H7 (cell line): ENCODE results near the gene FOXO3B. TPM values are rescaled to one million over a fixed set of nuclear protein-coding genes. Genes with fewer than 3 reads are reported as not detected.
A peak's percentile ranks its signal among the peaks of the same experiment; 100 is the strongest.
"Not testable (repeated sequence)": the region's sequence is repeated elsewhere in the genome, so short reads cannot be mapped to it uniquely, and the experiment has no call there.

Experiments
- DNase-seq: peaks from one replicate; pipeline ENCODE4 v3.0.0; 2012
- H3K27me3 ChIP-seq: 2 replicates; pipeline ENCODE4 v1.6.0; 2011; ENCODE audit warnings: mild to moderate bottlenecking, low read length; ENCODE audit not compliant: control insufficient read depth, insufficient read depth
- H3K36me3 ChIP-seq: replicated peaks from 2 replicates; pipeline ENCODE4 v1.5.1; 2011; ENCODE audit warnings: low read length; ENCODE audit not compliant: control insufficient read depth, insufficient read depth
- H3K4me3 ChIP-seq: 2 replicates; pipeline ENCODE4 v1.5.1; 2011; ENCODE audit warnings: low read depth, mild to moderate bottlenecking, control low read depth, low read length, moderate library complexity; ENCODE audit not compliant: insufficient read depth
- total RNA-seq: library from RNA; depleted of rRNA; stranded (reverse); fragments of >200 nt; shearing (Covaris generic); gene quantifications from 2 replicates; pipeline ENCODE4 v1.2.3, GENCODE V29; 2014; rRNA removed

Gene FOXO3B
- total RNA-seq: 5.1 and 8.7 TPM in 2 replicates

- H3K36me3 ChIP-seq, H3K27me3 ChIP-seq: not testable (repeated sequence)
- DNase-seq: peak; percentile 75
- peak within 1 kb of the TSS; percentile 54 for H3K4me3 ChIP-seq
Measured at GRCh38 chr17:18681767-18682571, at the start of gene FOXO3B. Gene FOXO3B, minus strand, starts transcription at chr17:18682314. Its CDS starts 663 bp downstream, at chr17:18681651.

GRCh38 chr17:18723509-18723908 lies 41.4 kb upstream of the FOXO3B start:
- H3K4me3 ChIP-seq, H3K27me3 ChIP-seq, DNase-seq, H3K36me3 ChIP-seq: not testable (repeated sequence)

GRCh38 chr17:18722612-18723011 lies 40.5 kb upstream of the FOXO3B start:
- not testable (repeated sequence) for H3K4me3 ChIP-seq, H3K27me3 ChIP-seq, H3K36me3 ChIP-seq, DNase-seq

- DNase-seq, H3K36me3 ChIP-seq, H3K4me3 ChIP-seq, H3K27me3 ChIP-seq: not testable (repeated sequence)
Measured at GRCh38 chr17:18721775-18722547, 39.8 kb upstream of the FOXO3B start.

GRCh38 chr17:18719428-18720110 lies 37.5 kb upstream of the FOXO3B start:
- DNase-seq: not testable (repeated sequence)

GRCh38 chr17:18718643-18719427 lies 36.7 kb upstream of the FOXO3B start:
- not testable (repeated sequence) for H3K36me3 ChIP-seq, H3K27me3 ChIP-seq, H3K4me3 ChIP-seq
- peak; percentile 16 for DNase-seq

More at GRCh38 chr17:18719428-18720110, 37.5 kb upstream of the FOXO3B start:
- H3K27me3 ChIP-seq, H3K36me3 ChIP-seq, H3K4me3 ChIP-seq: not testable (repeated sequence)

- not testable (repeated sequence) for H3K4me3 ChIP-seq, H3K36me3 ChIP-seq, DNase-seq, H3K27me3 ChIP-seq
Measured at GRCh38 chr17:18712354-18712999, 30.4 kb upstream of the FOXO3B start.

- H3K27me3 ChIP-seq, H3K4me3 ChIP-seq, DNase-seq, H3K36me3 ChIP-seq: not testable (repeated sequence)
Measured at GRCh38 chr17:18708215-18708614, 26.1 kb upstream of the FOXO3B start.

GRCh38 chr17:18705955-18706354 lies 23.8 kb upstream of the FOXO3B start:
- H3K36me3 ChIP-seq, H3K27me3 ChIP-seq, DNase-seq, H3K4me3 ChIP-seq: not testable (repeated sequence)

GRCh38 chr17:18698473-18699103 lies 16.5 kb upstream of the FOXO3B start:
- H3K27me3 ChIP-seq, H3K36me3 ChIP-seq, DNase-seq: not testable (repeated sequence)
- H3K4me3 ChIP-seq: peak overlapping the region; percentile 44; the same call in 1 of the 2 replicates

- DNase-seq, H3K36me3 ChIP-seq, H3K4me3 ChIP-seq, H3K27me3 ChIP-seq: not testable (repeated sequence)
Measured at GRCh38 chr17:18695143-18695542, 13.0 kb upstream of the FOXO3B start.

GRCh38 chr17:18682668-18683067 lies 554 bp upstream of the FOXO3B start:
- DNase-seq, H3K27me3 ChIP-seq, H3K36me3 ChIP-seq: not testable (repeated sequence)
- peak overlapping the region; percentile 6; the same call in 1 of the 2 replicates for H3K4me3 ChIP-seq

- H3K4me3 ChIP-seq, H3K36me3 ChIP-seq, DNase-seq, H3K27me3 ChIP-seq: not testable (repeated sequence)
Measured at GRCh38 chr17:18677381-18677780, 4.7 kb downstream of the FOXO3B start.
